Measurements from ENCODE around the gene VAV2.

Gene VAV2

DNA sequence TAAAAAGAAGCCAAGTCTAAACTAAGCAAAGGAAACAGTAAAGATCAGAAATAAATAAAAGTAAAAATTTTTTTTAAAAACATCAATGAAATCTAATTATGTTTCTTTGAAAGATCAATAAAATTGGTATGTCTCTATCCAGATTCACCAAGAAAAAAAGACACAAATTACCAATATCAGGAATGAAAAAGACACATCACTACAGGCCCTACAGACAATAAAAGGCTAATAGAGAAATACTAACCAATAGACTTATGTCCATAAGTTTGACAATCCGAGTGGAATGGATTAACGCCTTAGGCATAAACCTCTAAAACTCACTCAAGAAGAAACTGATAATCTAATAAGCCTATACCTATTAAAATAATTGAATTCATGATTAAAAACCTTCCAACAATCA is 45.5 kb upstream of the VAV2 start:
- DNase-seq (ENCODE audit: extremely low read depth, low read depth) = no peak
- H3K4me3 ChIP-seq (replicated peaks; ENCODE audit: low read depth, low read length) = no peak overlapping the region
- TF ChIP-seq, protein P1, sequence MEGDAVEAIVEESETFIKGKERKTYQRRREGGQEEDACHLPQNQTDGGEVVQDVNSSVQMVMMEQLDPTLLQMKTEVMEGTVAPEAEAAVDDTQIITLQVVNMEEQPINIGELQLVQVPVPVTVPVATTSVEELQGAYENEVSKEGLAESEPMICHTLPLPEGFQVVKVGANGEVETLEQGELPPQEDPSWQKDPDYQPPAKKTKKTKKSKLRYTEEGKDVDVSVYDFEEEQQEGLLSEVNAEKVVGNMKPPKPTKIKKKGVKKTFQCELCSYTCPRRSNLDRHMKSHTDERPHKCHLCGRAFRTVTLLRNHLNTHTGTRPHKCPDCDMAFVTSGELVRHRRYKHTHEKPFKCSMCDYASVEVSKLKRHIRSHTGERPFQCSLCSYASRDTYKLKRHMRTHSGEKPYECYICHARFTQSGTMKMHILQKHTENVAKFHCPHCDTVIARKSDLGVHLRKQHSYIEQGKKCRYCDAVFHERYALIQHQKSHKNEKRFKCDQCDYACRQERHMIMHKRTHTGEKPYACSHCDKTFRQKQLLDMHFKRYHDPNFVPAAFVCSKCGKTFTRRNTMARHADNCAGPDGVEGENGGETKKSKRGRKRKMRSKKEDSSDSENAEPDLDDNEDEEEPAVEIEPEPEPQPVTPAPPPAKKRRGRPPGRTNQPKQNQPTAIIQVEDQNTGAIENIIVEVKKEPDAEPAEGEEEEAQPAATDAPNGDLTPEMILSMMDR (IDR thresholded peaks at IDR 0.05; ENCODE audit: low read depth, low read length, missing control alignments) = no peak

DNA sequence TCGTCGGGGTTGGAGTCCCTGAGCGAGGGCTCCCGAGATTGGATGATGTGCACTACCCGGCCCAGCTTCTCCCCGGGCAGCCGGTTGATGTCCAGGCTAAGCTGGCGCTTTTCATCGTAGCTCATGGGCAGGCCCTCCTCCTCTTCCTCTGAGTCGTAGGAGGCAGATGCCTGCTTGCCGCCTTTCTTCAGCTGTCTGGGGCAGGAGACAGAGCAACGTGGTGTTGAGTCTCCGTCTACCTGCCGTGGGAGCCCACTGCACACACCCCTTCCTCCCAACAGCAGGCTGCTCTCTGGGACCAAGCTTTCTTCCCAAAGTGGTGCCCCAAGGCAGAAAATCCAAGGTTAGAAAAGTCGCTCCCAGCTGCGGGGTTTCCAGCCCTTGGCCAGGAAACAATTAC is 44.0 kb upstream of the VAV2 start:
- H3K4me3 ChIP-seq (replicated peaks; ENCODE audit: low read depth, low read length) = no peak overlapping the region
- TF ChIP-seq, protein P1 (IDR thresholded peaks at IDR 0.05; ENCODE audit: low read depth, low read length, missing control alignments) = no peak
- no peak for DNase-seq (ENCODE audit: extremely low read depth, low read depth)

DNA sequence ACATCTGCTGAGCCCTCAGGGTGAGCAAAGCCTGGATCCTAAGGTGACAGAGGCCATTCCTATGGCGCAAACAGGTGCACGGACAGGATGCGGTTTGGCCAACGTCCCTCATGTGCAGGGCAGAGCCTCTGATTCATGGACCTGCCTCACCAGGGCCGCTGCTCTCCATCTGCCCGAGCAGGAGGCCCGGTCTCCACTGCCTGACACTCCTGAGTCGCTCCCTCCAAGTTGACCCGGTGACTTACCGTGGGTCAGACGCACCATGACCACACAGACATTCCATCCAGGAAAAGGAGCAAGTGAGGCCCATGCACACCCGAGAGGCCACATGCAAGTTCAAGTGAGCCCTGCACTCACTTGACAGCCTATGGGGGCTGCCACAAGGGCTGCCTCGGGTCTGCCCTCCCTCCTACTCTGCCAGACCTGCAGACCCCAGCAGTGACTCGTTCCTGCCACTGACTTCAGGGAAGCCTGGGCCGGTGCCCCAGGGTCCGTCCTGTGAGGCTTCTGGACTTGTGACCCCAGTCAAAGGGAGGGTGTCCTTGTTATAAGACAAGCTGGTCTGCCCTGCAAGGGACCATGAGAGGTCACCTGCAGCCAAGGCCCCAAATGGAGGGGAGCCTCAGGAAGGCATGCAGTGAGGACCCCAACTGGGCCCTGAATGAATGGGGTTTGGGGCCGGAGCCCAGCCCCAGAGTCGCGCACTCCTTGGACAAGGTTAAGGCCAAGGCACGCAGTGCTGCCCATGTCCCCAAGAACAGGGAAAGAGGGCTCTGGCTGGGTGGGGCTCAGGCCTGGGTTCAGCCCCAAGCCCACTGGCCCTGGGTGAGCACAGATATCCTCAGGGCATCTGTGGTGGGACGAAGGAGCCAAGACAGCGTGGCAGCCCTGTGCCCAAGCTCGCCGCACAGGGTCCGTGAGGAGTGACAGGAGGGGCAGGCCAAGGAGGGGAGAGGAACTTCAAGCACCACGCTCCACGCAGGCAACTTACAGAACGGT is 43.2 kb upstream of the VAV2 start:
- H3K4me3 ChIP-seq (replicated peaks; ENCODE audit: low read depth, low read length) = no peak overlapping the region
- TF ChIP-seq, protein P1 (IDR thresholded peaks at IDR 0.05; ENCODE audit: low read depth, low read length, missing control alignments) = no peak
- DNase-seq (ENCODE audit: extremely low read depth, low read depth) = no peak

DNA sequence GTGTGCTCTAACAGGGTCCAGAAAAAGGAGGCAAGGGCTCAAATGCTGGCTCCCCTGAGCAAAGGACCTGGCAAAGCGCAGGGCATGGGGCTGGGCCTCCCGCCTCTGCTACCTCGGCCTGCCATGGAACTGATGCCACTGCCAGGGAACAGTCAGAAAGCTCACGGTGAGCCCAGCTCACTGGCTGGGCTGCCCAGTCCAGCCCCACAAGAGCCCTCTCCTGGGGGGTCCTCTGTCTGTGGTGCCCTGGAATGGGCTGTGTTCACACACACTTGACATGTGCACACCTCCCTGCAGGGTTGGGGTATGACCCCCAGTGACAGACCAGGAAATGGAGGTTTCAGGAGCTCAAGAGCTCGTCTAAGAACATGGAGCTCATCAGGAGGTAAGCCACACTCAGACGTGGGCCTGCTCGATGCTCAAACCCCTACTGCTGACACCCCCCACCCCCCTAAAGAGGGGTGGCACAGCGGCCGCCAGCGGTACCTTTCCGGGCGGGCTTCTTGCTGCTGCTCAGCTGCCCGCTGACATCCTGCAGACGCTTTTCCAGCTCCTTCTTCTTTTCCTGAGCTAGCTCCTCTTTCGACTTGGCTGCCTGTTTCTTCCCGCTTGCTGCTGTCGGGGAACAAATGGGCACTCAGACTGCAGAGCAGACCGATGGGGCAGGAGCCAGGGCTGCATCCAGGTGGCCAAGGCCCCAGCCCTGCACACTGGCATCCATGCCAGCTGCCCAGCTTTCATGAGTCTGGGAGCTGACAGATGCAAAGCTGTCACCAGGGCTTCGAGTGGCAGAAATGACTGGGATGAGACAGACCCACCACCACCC is 42.3 kb upstream of the VAV2 start:
- TF ChIP-seq, protein P1 (IDR thresholded peaks at IDR 0.05; ENCODE audit: low read depth, low read length, missing control alignments) = no peak
- no peak for DNase-seq (ENCODE audit: extremely low read depth, low read depth)
- H3K4me3 ChIP-seq (replicated peaks; ENCODE audit: low read depth, low read length) = no peak overlapping the region

DNA sequence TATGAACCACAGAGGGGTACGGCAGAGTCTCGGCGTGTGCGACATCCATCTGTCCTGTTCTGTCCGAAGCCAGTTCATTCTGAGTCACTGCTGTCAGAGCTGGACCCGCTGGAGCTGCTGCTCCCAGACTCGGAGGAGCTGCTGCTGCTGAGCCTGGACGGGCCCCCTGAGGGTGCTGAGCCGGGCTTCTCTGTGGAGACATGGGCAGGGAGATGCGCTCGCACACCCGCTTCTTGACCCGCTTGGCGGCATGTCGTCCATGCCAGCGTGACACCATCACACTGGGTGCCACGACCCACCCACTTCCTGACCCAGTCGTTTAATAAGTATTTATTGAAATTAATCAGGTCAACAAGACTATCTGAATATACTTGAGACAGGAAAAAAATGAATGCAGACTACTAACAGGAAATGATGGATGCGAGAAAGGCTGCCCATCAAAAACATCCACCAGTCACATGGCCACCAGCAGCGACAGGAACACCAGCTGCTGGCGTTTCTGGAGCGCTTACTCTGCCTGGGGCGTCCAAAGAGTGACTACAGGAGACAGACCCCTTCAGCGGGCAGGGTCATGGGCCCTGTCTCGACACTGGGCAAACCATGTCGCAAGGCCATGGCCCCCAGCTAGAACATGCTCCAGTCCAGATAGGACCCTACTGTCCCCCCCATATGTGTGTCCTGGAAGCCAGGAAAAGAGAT is 41.5 kb upstream of the VAV2 start:
- no peak for DNase-seq (ENCODE audit: extremely low read depth, low read depth)
- H3K4me3 ChIP-seq (replicated peaks; ENCODE audit: low read depth, low read length) = no peak overlapping the region
- TF ChIP-seq, protein P1 (IDR thresholded peaks at IDR 0.05; ENCODE audit: low read depth, low read length, missing control alignments) = no peak

DNA sequence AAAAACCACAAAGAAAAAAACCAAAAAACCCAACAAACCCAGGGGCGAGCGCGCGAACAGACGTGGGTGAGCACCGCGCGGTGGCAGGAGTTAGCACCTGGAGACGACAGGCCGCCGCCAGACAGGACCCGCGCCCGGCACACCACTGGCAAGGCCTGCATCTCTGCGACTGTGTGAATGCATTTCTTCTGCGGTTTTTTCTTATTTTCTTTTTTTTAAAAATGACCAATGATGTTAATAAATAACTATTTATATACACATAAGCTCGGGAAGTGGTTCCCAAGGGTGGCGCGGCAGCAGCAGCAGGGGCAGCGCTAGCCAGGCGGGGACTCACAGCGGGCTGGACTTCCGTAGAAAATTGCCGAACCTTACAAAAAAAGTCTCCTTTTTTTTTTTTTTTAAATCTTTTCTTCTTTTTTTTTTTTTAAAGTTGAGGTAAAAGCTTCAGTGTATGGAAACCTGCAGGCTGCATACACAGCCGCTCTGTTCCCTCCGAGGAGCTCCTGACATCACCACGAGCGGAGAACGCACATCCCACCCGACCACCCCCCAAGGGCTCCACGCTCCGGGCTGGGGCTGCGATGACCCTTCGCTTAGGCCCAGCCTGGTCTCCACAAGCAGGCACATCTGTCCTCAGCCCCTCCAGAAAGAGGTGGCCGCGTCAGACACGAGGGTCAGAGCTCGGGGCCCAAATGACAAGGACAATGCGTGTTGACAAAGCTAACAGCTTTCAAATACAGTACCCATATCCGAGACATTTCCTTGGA is 40.5 kb upstream of the VAV2 start:
- TF ChIP-seq, protein P1 (IDR thresholded peaks at IDR 0.05; ENCODE audit: low read depth, low read length, missing control alignments) = no peak
- no peak overlapping the region for H3K4me3 ChIP-seq (replicated peaks; ENCODE audit: low read depth, low read length)
- no peak for DNase-seq (ENCODE audit: extremely low read depth, low read depth)
